ENCODE measurements around the gene ARL6IP6. TPM values are rescaled to one million over a fixed set of nuclear protein-coding genes. Genes with fewer than 3 reads are reported as not detected.
A peak's percentile ranks its signal among the peaks of the same experiment; 100 is the strongest.

ARL6IP6 gene
- total and polyA plus RNA-seq, 4 donors = 7.5 to 17.9 (median 12.3) TPM

- Histone ChIP-seq H3K36me3 (ENCODE audit: control insufficient read depth in 4 of 4, insufficient read depth in 4 of 4, low read length in 4 of 4) (peaks cover 8 to 21% (median 14%) of the 10 kb centered on the region in 4 donors), H3K4me3 (no peak overlapping the region), H3K27ac (ENCODE audit: low read depth in 1 of 2, low read length in 1 of 2) (no peak overlapping the region), H3K9me3 (ENCODE audit: control insufficient read depth in 4 of 4, insufficient read depth in 3 of 4, low read length in 3 of 4) (no peaks in the 10 kb centered on the region), H3K4me1 (ENCODE audit: control insufficient read depth in 5 of 5, insufficient read depth in 5 of 5, low read length in 5 of 5) (no peaks in the 10 kb centered on the region), H3K27me3 (ENCODE audit: control insufficient read depth in 3 of 3, insufficient read depth in 3 of 3, low read length in 2 of 3) (no peaks in the 10 kb centered on the region), H3K9ac (ENCODE audit: insufficient read depth in 1 of 2, low read length in 2 of 2) (no peak overlapping the region)
- ATAC-seq (ENCODE audit: insufficient read depth, low FRiP score) = no peak
- DNase-seq = peak in 1 of 3 donors; percentile 5
- WGBS, 2 donors = 94 to 96% methylated on average over 13 of the region's 13 CpGs
- TF ChIP-seq, protein P1, sequence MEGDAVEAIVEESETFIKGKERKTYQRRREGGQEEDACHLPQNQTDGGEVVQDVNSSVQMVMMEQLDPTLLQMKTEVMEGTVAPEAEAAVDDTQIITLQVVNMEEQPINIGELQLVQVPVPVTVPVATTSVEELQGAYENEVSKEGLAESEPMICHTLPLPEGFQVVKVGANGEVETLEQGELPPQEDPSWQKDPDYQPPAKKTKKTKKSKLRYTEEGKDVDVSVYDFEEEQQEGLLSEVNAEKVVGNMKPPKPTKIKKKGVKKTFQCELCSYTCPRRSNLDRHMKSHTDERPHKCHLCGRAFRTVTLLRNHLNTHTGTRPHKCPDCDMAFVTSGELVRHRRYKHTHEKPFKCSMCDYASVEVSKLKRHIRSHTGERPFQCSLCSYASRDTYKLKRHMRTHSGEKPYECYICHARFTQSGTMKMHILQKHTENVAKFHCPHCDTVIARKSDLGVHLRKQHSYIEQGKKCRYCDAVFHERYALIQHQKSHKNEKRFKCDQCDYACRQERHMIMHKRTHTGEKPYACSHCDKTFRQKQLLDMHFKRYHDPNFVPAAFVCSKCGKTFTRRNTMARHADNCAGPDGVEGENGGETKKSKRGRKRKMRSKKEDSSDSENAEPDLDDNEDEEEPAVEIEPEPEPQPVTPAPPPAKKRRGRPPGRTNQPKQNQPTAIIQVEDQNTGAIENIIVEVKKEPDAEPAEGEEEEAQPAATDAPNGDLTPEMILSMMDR (IDR thresholded peaks at IDR 0.05; ENCODE audit: control extremely low read depth, extremely low read depth) = no peak
These were observed 36.6 kb downstream of the ARL6IP6 start for GRCh38 chr2:152755029-152755428.

GRCh38 chr2:152759290-152760072, 41.1 kb downstream of the ARL6IP6 start:
- no peak overlapping the region for H3K4me3 ChIP-seq
- peaks cover 7 to 14% (median 13%) of the 10 kb centered on the region in 4 donors for H3K36me3 ChIP-seq (ENCODE audit: control insufficient read depth in 4 of 4, insufficient read depth in 4 of 4, low read length in 4 of 4)
- DNase-seq = no peak
- no peak overlapping the region for H3K9ac ChIP-seq (ENCODE audit: insufficient read depth in 1 of 2, low read length in 2 of 2)
- TF ChIP-seq, protein P1 (IDR thresholded peaks at IDR 0.05; ENCODE audit: control extremely low read depth, extremely low read depth) = no peak
- no peaks in the 10 kb centered on the region for H3K9me3 ChIP-seq (ENCODE audit: control insufficient read depth in 4 of 4, insufficient read depth in 3 of 4, low read length in 3 of 4)
- H3K4me1 ChIP-seq (ENCODE audit: control insufficient read depth in 5 of 5, insufficient read depth in 5 of 5, low read length in 5 of 5) = peaks cover 0 to 3% (median 0%) of the 10 kb centered on the region in 5 donors
- no peak for ATAC-seq (ENCODE audit: insufficient read depth, low FRiP score)
- H3K27ac ChIP-seq (ENCODE audit: low read depth in 1 of 2, low read length in 1 of 2) = no peak overlapping the region
- 93 to 95% methylated on average over 6 of the region's 6 CpGs for WGBS, 2 donors
- no peaks in the 10 kb centered on the region for H3K27me3 ChIP-seq (ENCODE audit: control insufficient read depth in 3 of 3, insufficient read depth in 3 of 3, low read length in 2 of 3)

GRCh38 chr2:152761214-152761613, 42.8 kb downstream of the ARL6IP6 start:
- no peak overlapping the region for H3K9ac ChIP-seq (ENCODE audit: insufficient read depth in 1 of 2, low read length in 2 of 2)
- ATAC-seq (ENCODE audit: insufficient read depth, low FRiP score) (no peak), DNase-seq (no peak)
- TF ChIP-seq, protein P1 (IDR thresholded peaks at IDR 0.05; ENCODE audit: control extremely low read depth, extremely low read depth) = no peak
- H3K9me3 ChIP-seq (ENCODE audit: control insufficient read depth in 4 of 4, insufficient read depth in 3 of 4, low read length in 3 of 4) = no peaks in the 10 kb centered on the region
- H3K27ac ChIP-seq (ENCODE audit: low read depth in 1 of 2, low read length in 1 of 2) = no peak overlapping the region
- peaks cover 3 to 13% (median 9%) of the 10 kb centered on the region in 4 donors for H3K36me3 ChIP-seq (ENCODE audit: control insufficient read depth in 4 of 4, insufficient read depth in 4 of 4, low read length in 4 of 4)
- no peaks in the 10 kb centered on the region for H3K27me3 ChIP-seq (ENCODE audit: control insufficient read depth in 3 of 3, insufficient read depth in 3 of 3, low read length in 2 of 3)
- 88 to 89% methylated on average over 4 of the region's 4 CpGs for WGBS, 2 donors
- H3K4me1 ChIP-seq (ENCODE audit: control insufficient read depth in 5 of 5, insufficient read depth in 5 of 5, low read length in 5 of 5) = peaks cover 0 to 3% (median 0%) of the 10 kb centered on the region in 5 donors
- H3K4me3 ChIP-seq = no peak overlapping the region

Data from lung (tissue), 12 donors.